SJSA1 (cell line): ENCODE results near the gene SEC24C. TPM values are rescaled to one million over a fixed set of nuclear protein-coding genes. Genes with fewer than 3 reads are reported as not detected.
"Not testable (repeated sequence)": the region's sequence is repeated elsewhere in the genome, so short reads cannot be mapped to it uniquely, and the experiment has no call there.

Experiments used
- DNase-seq, 2 experiments: peaks; one replicate each; pipeline ENCODE4 v3.0.0-alpha.2; 2015 to 2020; ENCODE audit warnings: low spot score in 2 of 2, low read depth in 1 of 2
- H3K27ac ChIP-seq: fragments of 250-450 bp; sonication (Bioruptor Pico); 2 replicates; pipeline ENCODE4 v1.5.1; 2020; ENCODE audit warnings: mild to moderate bottlenecking, moderate library complexity
- H3K27me3 ChIP-seq: fragments of 250-450 bp; sonication (Bioruptor Pico); replicated peaks from 2 replicates; pipeline ENCODE4 v1.5.1; 2020; ENCODE audit warnings: mild to moderate bottlenecking, moderate library complexity
- H3K36me3 ChIP-seq: fragments of 250-450 bp; sonication (Bioruptor Pico); 2 replicates; pipeline ENCODE4 v1.5.1; 2020; ENCODE audit warnings: mild to moderate bottlenecking
- H3K4me1 ChIP-seq: fragments of 250-450 bp; sonication (Bioruptor Pico); replicated peaks from 2 replicates; pipeline ENCODE4 v1.6.1; 2021; ENCODE audit warnings: mild to moderate bottlenecking
- H3K4me3 ChIP-seq: fragments of 250-450 bp; sonication (Bioruptor Pico); 2 replicates; pipeline ENCODE4 v1.5.1; 2020; ENCODE audit warnings: mild to moderate bottlenecking
- H3K9me3 ChIP-seq: fragments of 250-450 bp; sonication (Bioruptor Pico); replicated peaks from 2 replicates; pipeline ENCODE4 v1.5.1; 2020; ENCODE audit warnings: mild to moderate bottlenecking
- total RNA-seq: library from RNA; depleted of rRNA; stranded (reverse); fragments of >200 nt; shearing (Covaris generic); gene quantifications from 2 replicates; pipeline ENCODE4 v1.2.3, GENCODE V29; 2014

Gene SEC24C
- total RNA-seq, 1 experiment from 2014 or later = 66.5 TPM

- DNase-seq = peak; percentile 91 to 96
- peaks cover 44% of the 10 kb centered on the region for H3K36me3 ChIP-seq
- H3K27me3 ChIP-seq = no peaks in the 10 kb centered on the region
- peaks cover 35% of the 10 kb centered on the region for H3K4me1 ChIP-seq
- peak within 1 kb of the TSS; percentile 38; the same call in 1 of the 2 replicates for H3K27ac ChIP-seq
- no peaks in the 10 kb centered on the region for H3K9me3 ChIP-seq
- peak within 1 kb of the TSS; percentile 64 for H3K4me3 ChIP-seq
Measured at GRCh38 chr10:73785211-73785720, 41.1 kb downstream of the SEC24C start, which contains the start of gene ZSWIM8. TSS of gene ZSWIM8 (plus strand) at chr10:73785606. CDS start at chr10:73785879, 273 bp downstream.

GRCh38 chr10:73785721-73786511, 41.7 kb downstream of the SEC24C start:
- DNase-seq = peak; percentile 53 to 60
- Histone ChIP-seq H3K4me1 (peaks cover 30% of the 10 kb centered on the region), H3K36me3 (peaks cover 44% of the 10 kb centered on the region)

GRCh38 chr10:73786512-73786885, 42.3 kb downstream of the SEC24C start:
- no peak for DNase-seq
- Histone ChIP-seq H3K36me3 (peaks cover 45% of the 10 kb centered on the region), H3K27ac (no peak overlapping the region), H3K4me1 (peaks cover 26% of the 10 kb centered on the region), H3K27me3 (no peaks in the 10 kb centered on the region), H3K9me3 (no peaks in the 10 kb centered on the region), H3K4me3 (peak overlapping the region; percentile 64)

More at GRCh38 chr10:73785721-73786511, 41.7 kb downstream of the SEC24C start:
- H3K27ac ChIP-seq = peak overlapping the region; percentile 38; the same call in 1 of the 2 replicates
- H3K9me3 ChIP-seq = no peaks in the 10 kb centered on the region
- peak overlapping the region; percentile 64 for H3K4me3 ChIP-seq
- H3K27me3 ChIP-seq = no peaks in the 10 kb centered on the region

GRCh38 chr10:73787031-73787800, 43.0 kb downstream of the SEC24C start:
- not testable (repeated sequence) for H3K9me3 ChIP-seq, DNase-seq, H3K27me3 ChIP-seq, H3K4me3 ChIP-seq, H3K27ac ChIP-seq
- Histone ChIP-seq H3K4me1 (peaks cover 26% of the 10 kb centered on the region), H3K36me3 (peaks cover 49% of the 10 kb centered on the region)

- Histone ChIP-seq H3K4me3 (no peak overlapping the region), H3K27ac (no peak overlapping the region), H3K36me3 (peaks cover 55% of the 10 kb centered on the region), H3K9me3 (no peaks in the 10 kb centered on the region), H3K27me3 (no peaks in the 10 kb centered on the region), H3K4me1 (peaks cover 15% of the 10 kb centered on the region)
- DNase-seq = no peak
Measured at GRCh38 chr10:73788864-73789658, 44.9 kb downstream of the SEC24C start.

- no peak overlapping the region for H3K27ac ChIP-seq
- H3K4me3 ChIP-seq = no peak overlapping the region
- H3K27me3 ChIP-seq = no peaks in the 10 kb centered on the region
- no peak for DNase-seq
- peaks cover 61% of the 10 kb centered on the region for H3K36me3 ChIP-seq
- peaks cover 14% of the 10 kb centered on the region for H3K4me1 ChIP-seq
- no peaks in the 10 kb centered on the region for H3K9me3 ChIP-seq
Measured at GRCh38 chr10:73789659-73790055, 45.5 kb downstream of the SEC24C start.

- no peak for DNase-seq
- Histone ChIP-seq H3K27me3 (no peaks in the 10 kb centered on the region), H3K36me3 (peaks cover 70% of the 10 kb centered on the region), H3K4me3 (no peak overlapping the region), H3K9me3 (no peaks in the 10 kb centered on the region), H3K27ac (no peak overlapping the region), H3K4me1 (peaks cover 10% of the 10 kb centered on the region; the same call in 1 of the 2 replicates)
Measured at GRCh38 chr10:73790886-73791625, 46.9 kb downstream of the SEC24C start.

- no peak overlapping the region for H3K27ac ChIP-seq
- peaks cover 5% of the 10 kb centered on the region; the same call in 1 of the 2 replicates for H3K4me1 ChIP-seq
- no peaks in the 10 kb centered on the region for H3K9me3 ChIP-seq
- no peaks in the 10 kb centered on the region for H3K27me3 ChIP-seq
- peaks cover 78% of the 10 kb centered on the region for H3K36me3 ChIP-seq
- H3K4me3 ChIP-seq = no peak overlapping the region
- no peak for DNase-seq
Measured at GRCh38 chr10:73791871-73792400, 47.8 kb downstream of the SEC24C start.

GRCh38 chr10:73793456-73793855, 49.3 kb downstream of the SEC24C start:
- H3K27me3 ChIP-seq = no peaks in the 10 kb centered on the region
- DNase-seq = no peak
- no peaks in the 10 kb centered on the region for H3K4me1 ChIP-seq
- no peak overlapping the region for H3K4me3 ChIP-seq
- no peaks in the 10 kb centered on the region for H3K9me3 ChIP-seq
- H3K36me3 ChIP-seq = peaks cover 87% of the 10 kb centered on the region
- H3K27ac ChIP-seq = no peak overlapping the region

GRCh38 chr10:73795491-73795890, 51.3 kb downstream of the SEC24C start:
- not testable (repeated sequence) for H3K27me3 ChIP-seq, DNase-seq, H3K4me3 ChIP-seq, H3K4me1 ChIP-seq, H3K9me3 ChIP-seq, H3K27ac ChIP-seq
- peaks cover 92% of the 10 kb centered on the region for H3K36me3 ChIP-seq

- not testable (repeated sequence) for DNase-seq, H3K27ac ChIP-seq, H3K4me3 ChIP-seq, H3K9me3 ChIP-seq, H3K4me1 ChIP-seq, H3K27me3 ChIP-seq
- peaks cover 89% of the 10 kb centered on the region for H3K36me3 ChIP-seq
Measured at GRCh38 chr10:73796035-73796434, 51.9 kb downstream of the SEC24C start.

- no peaks in the 10 kb centered on the region for H3K4me1 ChIP-seq
- no peak overlapping the region for H3K4me3 ChIP-seq
- no peak for DNase-seq
- no peaks in the 10 kb centered on the region for H3K27me3 ChIP-seq
- peaks cover 89% of the 10 kb centered on the region for H3K36me3 ChIP-seq
- H3K9me3 ChIP-seq = no peaks in the 10 kb centered on the region; the same call in 1 of the 2 replicates
- H3K27ac ChIP-seq = no peak overlapping the region
Measured at GRCh38 chr10:73796766-73797165, 52.6 kb downstream of the SEC24C start.
